SIG-M5 treated with dmso at 0.1 percent for 504 hours (cell line): Measurements from ENCODE around the gene SAMSN1.
"Not testable (repeated sequence)": the region's sequence is repeated elsewhere in the genome, so short reads cannot be mapped to it uniquely, and the experiment has no call there.

Source experiments
- DNase-seq: peaks from one replicate; lab custom pipeline; 2025; ENCODE audit not compliant: unreplicated experiment; lab: John Stamatoyannopoulos, UW

SAMSN1 gene

GRCh38 chr21:14531757-14532316 is 14.3 kb downstream of the SAMSN1 start:
- DNase-seq = no peak

- no peak for DNase-seq
Measured at GRCh38 chr21:14530592-14530991, 15.5 kb downstream of the SAMSN1 start.

- DNase-seq = no peak
Measured at GRCh38 chr21:14528815-14529214, 17.3 kb downstream of the SAMSN1 start.

GRCh38 chr21:14527696-14528652 is 18.1 kb downstream of the SAMSN1 start:
- DNase-seq = peak; percentile 86

- peak; percentile 47 for DNase-seq
Measured at GRCh38 chr21:14526836-14527695, 19.0 kb downstream of the SAMSN1 start.

GRCh38 chr21:14526199-14526598 is 19.9 kb downstream of the SAMSN1 start:
- no peak for DNase-seq

- DNase-seq = peak; percentile 90
Measured at GRCh38 chr21:14523234-14523633, 22.9 kb downstream of the SAMSN1 start.

GRCh38 chr21:14522736-14523135 is 23.4 kb downstream of the SAMSN1 start:
- no peak for DNase-seq

- DNase-seq = peak; percentile 95
Measured at GRCh38 chr21:14520535-14520934, 25.6 kb downstream of the SAMSN1 start.

- DNase-seq = peak; percentile 61
Measured at GRCh38 chr21:14519000-14519399, 27.1 kb downstream of the SAMSN1 start.

GRCh38 chr21:14513804-14514203 is 32.3 kb downstream of the SAMSN1 start:
- no peak for DNase-seq

- not testable (repeated sequence) for DNase-seq
Measured at GRCh38 chr21:14506859-14507457, 39.2 kb downstream of the SAMSN1 start.

GRCh38 chr21:14500873-14501272 is 45.2 kb downstream of the SAMSN1 start:
- DNase-seq = no peak

- DNase-seq = no peak
Measured at GRCh38 chr21:14499316-14499715, 46.8 kb downstream of the SAMSN1 start.

- DNase-seq = no peak
Measured at GRCh38 chr21:14497825-14498224, 48.3 kb downstream of the SAMSN1 start.

- no peak for DNase-seq
Measured at GRCh38 chr21:14495075-14495474, 51.0 kb downstream of the SAMSN1 start.

GRCh38 chr21:14494181-14494580 is 51.9 kb downstream of the SAMSN1 start:
- not testable (repeated sequence) for DNase-seq

- DNase-seq = no peak
Measured at GRCh38 chr21:14493731-14494130, 52.4 kb downstream of the SAMSN1 start.

- no peak for DNase-seq
Measured at GRCh38 chr21:14492931-14493330, 53.2 kb downstream of the SAMSN1 start.

- DNase-seq = no peak
Measured at GRCh38 chr21:14491269-14491681, 54.8 kb downstream of the SAMSN1 start.

- DNase-seq = no peak
Measured at GRCh38 chr21:14488672-14489204, 57.4 kb downstream of the SAMSN1 start.
